ENCODE data around the gene CNOT6. TPM values are rescaled to one million over a fixed set of nuclear protein-coding genes. Genes with fewer than 3 reads are reported as not detected.

Gene CNOT6
- total RNA-seq, 4 donors from 2014 or later: 11.0 to 17.8 (median 15.0) TPM

DNA sequence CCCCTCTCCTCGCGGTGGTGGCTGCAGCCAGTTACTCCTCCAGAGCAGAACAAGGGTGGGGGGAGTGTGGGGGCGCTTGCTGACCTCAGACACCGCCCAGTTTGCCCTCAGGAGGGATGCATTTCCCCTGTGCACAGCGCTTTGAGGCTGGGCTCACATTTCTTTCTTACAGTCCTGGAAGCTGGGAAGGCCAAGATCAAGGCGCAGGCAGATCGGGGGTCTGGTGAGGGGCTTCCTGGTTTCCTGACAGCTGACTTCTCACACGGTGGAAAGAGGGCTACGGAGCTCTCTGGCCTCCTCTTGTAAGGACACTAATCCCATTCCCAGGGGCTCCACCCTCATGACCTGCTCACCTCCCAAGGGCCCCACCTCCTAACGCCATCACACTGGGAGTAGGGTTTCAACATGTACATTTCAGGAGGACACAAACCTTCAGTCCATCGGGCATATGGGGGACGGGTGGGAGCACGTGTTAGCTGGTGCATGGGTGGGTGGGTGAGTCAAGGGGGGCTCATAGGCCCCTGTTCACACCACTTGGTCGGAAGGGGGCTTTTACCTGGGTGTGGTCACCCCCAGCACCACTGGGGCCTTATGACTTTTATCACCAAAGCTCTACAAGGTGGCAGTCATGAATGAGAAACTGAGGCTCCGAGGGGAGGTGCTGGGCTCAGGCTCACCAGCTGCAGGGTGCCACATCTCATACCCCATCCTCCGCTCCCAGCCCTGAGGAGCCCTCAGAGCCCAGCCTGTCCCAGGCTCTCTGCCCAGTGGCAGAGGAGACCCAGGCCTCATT is 104.8 kb downstream of the CNOT6 start:
- no peak for TF ChIP-seq POLR2AphosphoS5 (IDR thresholded peaks at IDR 0.05)
- TF ChIP-seq, protein P1, sequence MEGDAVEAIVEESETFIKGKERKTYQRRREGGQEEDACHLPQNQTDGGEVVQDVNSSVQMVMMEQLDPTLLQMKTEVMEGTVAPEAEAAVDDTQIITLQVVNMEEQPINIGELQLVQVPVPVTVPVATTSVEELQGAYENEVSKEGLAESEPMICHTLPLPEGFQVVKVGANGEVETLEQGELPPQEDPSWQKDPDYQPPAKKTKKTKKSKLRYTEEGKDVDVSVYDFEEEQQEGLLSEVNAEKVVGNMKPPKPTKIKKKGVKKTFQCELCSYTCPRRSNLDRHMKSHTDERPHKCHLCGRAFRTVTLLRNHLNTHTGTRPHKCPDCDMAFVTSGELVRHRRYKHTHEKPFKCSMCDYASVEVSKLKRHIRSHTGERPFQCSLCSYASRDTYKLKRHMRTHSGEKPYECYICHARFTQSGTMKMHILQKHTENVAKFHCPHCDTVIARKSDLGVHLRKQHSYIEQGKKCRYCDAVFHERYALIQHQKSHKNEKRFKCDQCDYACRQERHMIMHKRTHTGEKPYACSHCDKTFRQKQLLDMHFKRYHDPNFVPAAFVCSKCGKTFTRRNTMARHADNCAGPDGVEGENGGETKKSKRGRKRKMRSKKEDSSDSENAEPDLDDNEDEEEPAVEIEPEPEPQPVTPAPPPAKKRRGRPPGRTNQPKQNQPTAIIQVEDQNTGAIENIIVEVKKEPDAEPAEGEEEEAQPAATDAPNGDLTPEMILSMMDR (IDR thresholded peaks at IDR 0.05): no peak
- Histone ChIP-seq H3K36me3 (no peaks in the 10 kb centered on the region), H3K4me3 (no peak overlapping the region), H3K9me3 (no peaks in the 10 kb centered on the region), H3K27me3 (peaks cover 8% of the 10 kb centered on the region), H3K27ac (no peak overlapping the region), H3K4me1 (no peaks in the 10 kb centered on the region)
- 78% methylated on average over 11 of the region's 16 CpGs for WGBS
- peak; percentile 25 to 67 for DNase-seq (ENCODE audit: low spot score in 2 of 2)

DNA sequence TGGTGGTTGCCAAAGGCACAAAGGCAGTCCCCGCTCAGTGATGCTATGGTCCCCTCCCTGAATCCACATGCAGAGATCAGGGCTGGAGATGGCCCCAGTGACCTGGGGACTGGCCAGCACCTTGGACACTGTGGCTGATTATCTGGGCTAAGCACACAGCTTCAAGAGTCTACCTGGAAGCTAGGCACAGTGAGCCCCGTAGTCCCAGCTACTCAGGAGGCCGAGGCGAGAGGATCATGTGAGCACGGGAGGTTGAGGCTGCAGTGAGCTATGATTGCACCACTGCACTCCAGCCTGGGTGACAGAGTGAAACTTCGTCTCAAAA is 105.4 kb downstream of the CNOT6 start:
- peak; percentile 38 to 52 for DNase-seq (ENCODE audit: low spot score in 2 of 2)
- Histone ChIP-seq H3K27ac (no peak overlapping the region), H3K36me3 (no peaks in the 10 kb centered on the region), H3K27me3 (peaks cover 5% of the 10 kb centered on the region), H3K9me3 (no peaks in the 10 kb centered on the region), H3K4me1 (no peaks in the 10 kb centered on the region), H3K4me3 (no peak overlapping the region)
- TF ChIP-seq EP300 (IDR thresholded peaks at IDR 0.05) (no peak), POLR2AphosphoS5 (IDR thresholded peaks at IDR 0.05) (no peak), POLR2A (IDR thresholded peaks at IDR 0.05) (no peak)
- WGBS: 91% methylated on average over 5 of the region's 6 CpGs

DNA sequence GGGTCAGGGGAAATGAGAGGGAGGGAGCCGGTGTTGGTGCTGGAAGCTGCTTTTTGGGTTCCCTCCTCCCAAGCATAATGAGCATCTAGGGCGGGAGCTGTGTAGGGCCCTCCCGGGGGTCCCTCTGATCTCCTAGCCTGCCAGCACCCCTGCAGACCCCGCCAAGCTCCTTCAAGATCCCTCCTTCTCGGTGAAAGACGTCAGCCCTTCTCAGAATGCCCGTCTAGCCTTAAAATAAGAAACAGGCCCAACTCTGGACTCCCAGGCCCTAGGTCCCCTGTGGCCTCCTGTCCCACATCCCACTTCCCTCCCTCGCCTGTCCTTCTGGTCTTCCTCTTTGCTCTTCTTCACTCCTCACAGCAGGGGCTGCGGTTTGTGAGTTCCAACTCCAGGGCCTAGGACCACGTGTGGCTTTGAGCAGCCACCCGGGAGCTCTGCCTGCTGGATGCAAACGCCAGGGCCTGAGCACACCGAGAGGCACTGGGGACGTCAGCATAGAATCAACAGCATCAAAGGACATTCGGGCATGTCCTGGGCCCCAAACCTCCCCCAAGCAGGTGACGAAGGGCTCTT is 105.9 kb downstream of the CNOT6 start:
- peak; percentile 37 to 48 for DNase-seq (ENCODE audit: low spot score in 2 of 2)
- H3K27me3 ChIP-seq: peaks cover 5% of the 10 kb centered on the region
- TF ChIP-seq EP300 (IDR thresholded peaks at IDR 0.05): no peak
- no peaks in the 10 kb centered on the region for H3K4me1 ChIP-seq
- H3K27ac ChIP-seq: no peak overlapping the region
- no peaks in the 10 kb centered on the region for H3K36me3 ChIP-seq
- no peak overlapping the region for H3K4me3 ChIP-seq
- WGBS: 79% methylated on average over 16 of the region's 16 CpGs
- no peaks in the 10 kb centered on the region for H3K9me3 ChIP-seq

DNA sequence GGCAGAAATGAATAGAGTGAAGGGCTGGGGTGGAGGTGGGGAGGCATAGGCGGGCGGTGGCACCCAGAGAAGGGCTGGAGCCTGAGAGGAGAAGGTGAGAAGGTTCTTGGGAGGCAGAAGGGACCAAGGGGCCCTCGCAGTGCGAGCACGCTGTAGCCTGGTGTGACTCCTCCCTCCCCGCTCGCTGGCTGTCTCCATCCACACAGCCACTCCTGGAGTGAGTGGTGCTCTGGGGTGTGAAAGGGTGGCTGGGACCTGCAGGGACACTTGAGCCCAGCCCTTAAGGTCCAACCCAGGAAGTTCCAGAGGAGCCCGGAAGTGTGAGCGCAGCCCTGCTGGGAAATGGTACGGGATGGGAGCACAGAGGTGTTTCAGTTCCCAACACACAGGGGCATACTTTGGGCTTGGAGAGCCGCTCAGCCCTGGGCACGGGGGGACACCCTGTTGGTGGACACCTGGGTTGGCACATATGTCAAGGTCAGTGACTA is 106.4 kb downstream of the CNOT6 start:
- TF ChIP-seq EP300 (IDR thresholded peaks at IDR 0.05) (no peak), POLR2AphosphoS5 (IDR thresholded peaks at IDR 0.05) (no peak), POLR2A (IDR thresholded peaks at IDR 0.05) (no peak)
- TF ChIP-seq, protein P1 (IDR thresholded peaks at IDR 0.05): no peak
- Histone ChIP-seq H3K9me3 (no peaks in the 10 kb centered on the region), H3K27me3 (peaks cover 5% of the 10 kb centered on the region), H3K27ac (no peak overlapping the region), H3K36me3 (no peaks in the 10 kb centered on the region), H3K4me3 (no peak overlapping the region), H3K4me1 (no peaks in the 10 kb centered on the region)
- WGBS: 90% methylated on average over 12 of the region's 12 CpGs
- peak; percentile 40 to 60 for DNase-seq (ENCODE audit: low spot score in 2 of 2)

DNA sequence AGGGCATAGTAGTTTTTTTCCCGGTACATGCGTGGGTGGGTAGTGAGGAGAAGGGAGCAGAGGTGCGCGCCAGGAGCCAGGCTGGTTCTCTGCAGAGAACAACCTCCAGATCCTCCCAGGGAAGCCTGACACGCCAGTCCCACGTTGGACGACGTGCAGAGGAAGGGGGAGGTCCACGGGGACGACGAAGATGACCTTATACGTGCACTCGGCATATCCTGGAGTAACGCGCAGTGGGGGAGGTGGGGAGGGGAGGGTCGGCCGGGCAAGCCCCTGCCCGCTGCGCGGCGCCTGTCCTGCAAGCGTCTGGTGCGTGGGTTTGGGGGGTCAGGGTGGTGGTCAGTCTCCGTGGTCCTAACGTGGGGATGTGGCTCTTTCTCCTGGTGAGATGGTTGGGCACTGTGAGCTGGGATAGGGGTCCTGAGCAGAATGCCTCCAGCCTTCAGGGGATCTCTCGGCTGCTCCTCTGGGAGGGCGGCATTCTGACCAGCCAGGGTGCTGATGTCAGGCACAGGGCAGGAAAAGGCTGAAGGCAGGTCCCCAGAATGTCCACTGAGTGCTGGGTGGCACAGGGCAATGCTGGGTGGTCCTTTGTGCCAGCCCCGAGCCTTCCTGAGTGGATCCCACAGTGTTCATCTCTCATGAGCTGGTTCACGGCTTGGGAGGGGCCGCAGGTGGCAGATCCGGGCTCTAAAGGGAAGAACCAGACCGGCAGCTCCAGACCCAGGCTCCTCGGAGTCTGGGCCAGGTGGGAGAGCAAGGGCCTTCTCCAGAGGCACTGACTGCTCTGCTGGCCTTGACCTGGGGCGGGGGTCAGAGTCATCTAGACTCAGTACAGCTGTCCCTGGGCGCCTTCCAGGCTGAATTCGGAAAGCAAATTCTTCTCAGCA is 107.7 kb downstream of the CNOT6 start:
- H3K4me1 ChIP-seq: no peaks in the 10 kb centered on the region
- TF ChIP-seq, protein P1 (IDR thresholded peaks at IDR 0.05): no peak
- TF ChIP-seq POLR2AphosphoS5 (IDR thresholded peaks at IDR 0.05) (no peak), POLR2A (IDR thresholded peaks at IDR 0.05) (no peak), EP300 (IDR thresholded peaks at IDR 0.05) (no peak)
- H3K4me3 ChIP-seq: no peak overlapping the region
- no peaks in the 10 kb centered on the region for H3K36me3 ChIP-seq
- WGBS: 81% methylated on average over 32 of the region's 36 CpGs
- DNase-seq (ENCODE audit: low spot score in 2 of 2): peak; percentile 55 to 65
- no peaks in the 10 kb centered on the region for H3K9me3 ChIP-seq
- H3K27me3 ChIP-seq: peaks cover 5% of the 10 kb centered on the region
- H3K27ac ChIP-seq: no peak overlapping the region

All from suprapubic skin (tissue), 4 donors.